Stimulated activated CD4-positive, alpha-beta T cell treated with anti-CD3 and anti-CD28 coated beads, Interleukin-1b, Interleukin-23, amount 100 ng/mL, for 48 hours (primary cell): ENCODE results near the gene INTS15.
A peak's percentile ranks its signal among the peaks of the same experiment; 100 is the strongest.
"Not testable (repeated sequence)": the region's sequence is repeated elsewhere in the genome, so short reads cannot be mapped to it uniquely, and the experiment has no call there.

ENCODE experiments used
- DNase-seq: peaks from one replicate; pipeline ENCODE4 v3.0.0-alpha.2; 2020

Gene INTS15

DNA sequence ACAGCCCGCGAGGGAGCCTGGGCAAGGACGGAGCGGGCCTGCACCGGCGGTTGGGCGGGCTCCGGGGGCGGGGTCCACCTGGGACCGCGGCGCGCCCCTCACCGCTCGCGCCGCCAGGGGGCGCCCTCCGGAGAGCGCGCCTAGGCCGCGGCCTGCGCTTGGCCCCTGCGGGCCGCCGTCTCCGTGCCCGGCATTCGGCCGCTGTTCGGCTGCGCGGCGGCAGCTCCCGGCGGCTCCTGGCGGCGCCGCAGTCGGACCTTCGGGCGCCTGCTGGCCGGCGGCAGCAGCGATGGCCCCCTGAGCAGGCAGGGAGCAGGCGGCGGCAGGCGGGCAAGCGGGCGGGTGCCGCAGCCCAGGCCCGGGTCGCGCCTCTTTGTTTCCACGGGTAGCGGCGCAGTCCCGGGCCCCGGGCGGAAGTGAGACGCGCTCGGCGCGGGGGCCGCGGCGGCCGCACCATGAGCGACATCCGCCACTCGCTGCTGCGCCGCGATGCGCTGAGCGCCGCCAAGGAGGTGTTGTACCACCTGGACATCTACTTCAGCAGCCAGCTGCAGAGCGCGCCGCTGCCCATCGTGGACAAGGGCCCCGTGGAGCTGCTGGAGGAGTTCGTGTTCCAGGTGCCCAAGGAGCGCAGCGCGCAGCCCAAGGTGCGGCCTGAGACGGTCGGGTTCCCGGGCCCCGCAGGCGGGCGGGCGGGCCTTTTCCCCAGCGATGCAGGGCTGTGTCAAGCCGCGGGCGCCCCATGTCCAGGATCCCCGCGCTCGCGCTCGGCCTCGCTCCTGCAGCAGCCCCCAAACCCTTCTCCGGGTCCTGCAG, at the start of gene INTS15:
Gene INTS15 (plus strand): TSS at position 193 of the 816 bp plus-strand sequence. CDS start 263 bp downstream, at position 456.
- DNase-seq = peak; percentile 72

DNA sequence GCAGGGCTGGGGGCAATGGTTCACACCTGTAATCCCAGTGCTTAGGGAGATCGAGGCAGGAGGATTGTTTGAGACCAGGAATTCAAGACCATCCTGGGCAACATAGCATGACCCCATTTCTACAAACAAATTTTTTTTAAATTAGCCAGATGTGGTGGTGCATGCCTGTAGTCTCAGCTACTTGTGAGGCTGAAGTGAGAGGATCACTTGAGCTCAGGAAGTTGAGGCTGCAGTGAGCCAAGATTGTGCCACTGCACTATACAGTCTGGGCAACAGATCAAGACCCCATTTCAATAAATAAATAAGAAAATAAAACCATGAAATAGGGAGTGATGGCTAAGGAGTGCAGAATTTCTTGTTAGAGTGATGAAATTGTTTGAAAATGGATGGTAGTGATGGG, 47.5 kb upstream of the INTS15 start:
- no peak for DNase-seq

GRCh38 chr7:6545398-6546126, 44.3 kb upstream of the INTS15 start:
- DNase-seq = no peak

DNA sequence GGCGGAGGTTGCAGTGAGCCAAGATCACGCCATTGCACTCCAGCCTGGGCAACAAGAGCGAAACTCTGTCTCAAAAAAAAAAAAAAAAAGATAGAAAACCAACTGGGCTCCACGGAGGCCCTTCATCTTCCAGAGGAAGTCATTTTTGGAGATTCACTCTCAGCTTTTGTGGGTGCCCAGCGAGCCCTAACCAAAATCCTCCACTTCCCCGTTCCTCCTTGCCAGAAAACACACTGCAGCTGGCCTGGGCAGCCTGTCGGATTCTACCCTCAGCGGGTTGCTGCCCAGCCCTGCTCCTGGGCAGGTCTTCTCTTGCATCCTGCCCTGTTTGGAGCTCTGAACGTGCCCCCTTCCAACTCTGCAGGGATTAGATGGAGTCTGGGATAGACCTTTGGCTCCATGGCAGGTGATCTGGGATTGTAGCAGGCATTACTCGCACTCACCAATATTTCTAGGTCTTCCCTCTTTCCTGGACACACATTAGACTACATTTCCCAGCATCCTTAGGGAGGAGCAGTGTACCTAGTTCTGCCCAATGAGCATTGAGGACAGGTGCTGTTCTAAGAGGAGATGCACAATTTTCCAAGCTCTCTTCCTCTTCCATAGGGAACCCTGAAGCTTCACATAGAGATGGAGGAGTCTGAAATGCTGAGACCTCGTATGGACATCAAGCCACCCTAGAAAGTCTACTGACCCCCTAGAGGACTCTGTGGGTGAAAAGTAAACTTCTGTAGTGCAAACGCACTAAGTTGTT, 43.1 kb upstream of the INTS15 start:
- no peak for DNase-seq

- no peak for DNase-seq
These were observed 42.4 kb upstream of the INTS15 start for GRCh38 chr7:6547400-6547799.

DNA sequence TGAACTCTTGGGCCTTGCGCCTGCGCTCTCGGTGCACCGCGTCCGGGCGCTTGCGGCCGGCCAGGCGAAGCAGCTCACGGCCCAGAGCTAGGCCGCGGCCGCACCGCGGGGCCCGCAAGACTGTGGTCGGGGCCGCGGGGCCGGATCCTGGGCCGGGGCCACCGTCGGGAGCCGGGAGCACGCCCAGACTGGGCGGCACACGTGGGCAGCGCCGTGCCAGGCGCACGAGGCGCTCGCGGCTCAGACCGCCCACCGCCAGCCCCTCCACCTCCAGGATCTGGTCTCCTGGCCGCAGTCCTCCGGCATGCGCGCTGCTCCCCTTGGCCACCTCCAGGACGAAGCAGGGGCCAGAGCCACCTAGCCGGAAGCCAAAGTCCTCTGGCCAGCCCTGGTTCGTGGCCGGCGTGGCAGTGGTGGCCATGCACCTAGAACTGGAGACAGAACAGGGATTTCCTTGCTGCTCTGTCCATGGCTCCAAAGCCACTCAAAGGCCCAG, 38.8 kb upstream of the INTS15 start, which contains the start of gene GRID2IP:
Gene GRID2IP (minus strand): TSS at position 446 of the 496 bp plus-strand sequence. CDS start 25 bp downstream, at position 421.
- DNase-seq = no peak

DNA sequence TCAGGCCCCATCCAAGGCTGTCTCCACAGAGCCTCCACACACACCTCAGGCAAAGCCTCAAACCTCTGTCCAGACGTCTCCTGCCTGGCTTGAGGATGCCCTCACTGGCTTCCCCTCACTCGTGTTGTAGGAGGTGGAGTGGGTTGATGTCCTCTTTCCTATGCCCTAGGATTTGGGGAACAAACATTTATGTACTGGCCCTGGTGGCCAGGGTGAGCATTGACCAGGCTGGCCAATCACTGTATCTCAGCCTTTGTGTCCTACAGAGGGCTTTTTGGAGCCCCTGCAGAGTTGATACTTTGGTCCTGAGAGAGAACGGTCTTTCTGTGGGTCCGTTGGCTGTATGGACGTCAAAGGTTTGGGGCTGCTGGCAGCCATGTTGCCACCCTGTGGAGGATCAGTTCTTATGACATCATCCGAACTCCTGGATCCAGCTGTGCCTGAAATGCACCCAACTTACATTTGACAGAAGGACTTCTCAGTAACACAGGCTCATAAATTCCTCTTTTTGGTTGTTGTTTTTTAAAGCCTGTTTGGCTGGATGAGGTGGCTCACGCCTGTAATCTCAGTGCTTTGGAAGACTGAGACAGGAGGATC, 36.3 kb upstream of the INTS15 start:
- no peak for DNase-seq

- DNase-seq = no peak
These were observed 35.0 kb upstream of the INTS15 start for GRCh38 chr7:6554848-6555247.

GRCh38 chr7:6556196-6556595, 33.6 kb upstream of the INTS15 start:
- DNase-seq = no peak

DNA sequence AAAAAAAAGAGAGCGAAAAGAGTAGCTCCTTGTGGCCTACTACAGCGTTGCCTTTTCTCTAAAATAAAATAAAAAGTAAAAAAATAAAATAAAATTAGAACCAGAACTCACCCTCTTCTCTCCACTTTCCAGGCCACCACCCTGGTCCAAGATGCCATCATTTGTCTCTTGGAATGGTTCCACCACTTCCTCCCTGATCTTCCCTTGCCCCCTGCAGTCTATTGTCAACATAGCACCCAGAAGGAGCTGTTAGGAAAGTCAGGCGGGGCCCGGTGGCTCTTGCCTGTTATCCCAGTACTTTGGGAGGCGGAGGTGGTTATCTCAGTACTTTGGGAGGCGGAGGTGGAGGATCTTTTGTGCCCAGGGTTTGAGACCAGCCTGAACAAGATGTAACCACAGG, 31.0 kb upstream of the INTS15 start:
- DNase-seq = no peak

DNA sequence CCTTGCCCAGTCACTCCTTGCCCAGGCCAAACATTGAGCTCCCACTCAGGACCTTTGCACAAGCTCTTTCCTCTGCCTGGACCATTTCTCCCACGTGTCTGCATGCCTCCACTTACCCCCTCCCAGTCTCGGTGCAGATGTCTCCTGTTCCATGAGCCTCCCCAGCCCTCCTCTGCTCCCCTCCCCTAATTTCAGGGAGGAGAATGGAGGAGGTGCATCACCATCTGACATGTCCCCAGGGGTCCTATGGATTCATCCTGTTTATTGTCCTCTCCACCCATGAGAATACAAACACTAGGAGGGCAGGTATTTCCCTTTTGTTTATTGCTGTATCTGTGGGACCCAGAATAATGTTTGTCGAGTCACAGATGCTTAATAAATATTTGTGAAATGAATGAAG, 29.9 kb upstream of the INTS15 start:
- no peak for DNase-seq

DNA sequence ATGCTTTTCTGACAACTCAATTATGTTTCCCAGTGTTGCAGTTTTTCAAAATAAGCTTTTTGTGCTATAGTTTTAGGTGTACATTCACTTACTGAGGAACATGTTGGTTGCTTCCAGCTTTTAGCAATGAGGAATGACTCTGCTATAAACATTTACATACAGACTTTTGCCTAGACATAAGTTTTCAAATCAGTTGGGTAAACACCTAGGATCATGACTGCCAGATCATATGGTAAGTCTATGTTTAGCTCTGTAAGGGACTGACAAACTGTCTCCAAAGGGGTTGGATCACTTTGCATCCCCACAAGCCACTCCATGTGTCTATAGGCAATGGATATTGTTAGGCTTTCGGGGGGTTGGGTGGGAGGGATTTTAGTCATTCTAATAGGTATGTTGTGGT, 27.7 kb upstream of the INTS15 start:
- no peak for DNase-seq

DNA sequence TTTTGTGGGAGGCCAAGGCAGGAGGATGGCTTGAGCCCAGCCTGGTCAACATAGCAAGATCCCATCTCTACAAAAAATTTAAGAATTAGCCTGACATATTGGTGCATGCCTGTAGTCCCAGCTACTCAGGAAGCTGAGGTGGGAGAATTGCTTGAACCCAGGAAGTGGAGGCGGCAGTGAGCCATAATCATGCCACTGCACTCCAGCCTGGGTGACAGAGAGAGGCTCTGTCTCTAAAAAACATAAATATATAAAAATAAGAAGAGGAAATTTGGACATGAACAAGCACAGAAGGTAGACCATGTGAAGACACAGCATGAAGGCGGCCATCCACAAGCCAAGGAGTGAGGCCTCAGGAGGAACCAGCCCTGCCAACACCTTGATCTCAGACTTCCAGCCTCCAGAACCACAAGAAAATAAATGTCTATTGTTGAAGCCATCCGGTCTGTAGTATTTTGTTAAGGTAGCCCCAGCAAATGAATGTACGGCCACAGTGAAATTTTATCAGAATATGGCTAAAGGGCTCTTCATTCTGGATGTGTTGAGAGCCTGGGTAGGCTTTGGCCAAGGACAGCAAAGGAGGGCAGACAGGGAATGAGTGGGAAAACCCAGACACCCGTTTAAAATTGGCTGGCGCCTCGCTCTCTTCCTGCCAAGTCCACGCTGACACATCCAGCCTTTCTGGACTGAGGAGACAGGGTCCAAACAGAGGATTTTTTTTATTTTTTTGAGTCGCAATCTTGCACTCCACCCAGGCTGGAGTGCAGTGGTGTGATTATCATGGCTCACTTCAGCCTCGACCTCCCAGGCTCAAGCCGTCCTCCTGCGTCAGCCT, 25.7 kb upstream of the INTS15 start:
- no peak for DNase-seq

GRCh38 chr7:6565655-6566054, 24.2 kb upstream of the INTS15 start:
- no peak for DNase-seq

DNA sequence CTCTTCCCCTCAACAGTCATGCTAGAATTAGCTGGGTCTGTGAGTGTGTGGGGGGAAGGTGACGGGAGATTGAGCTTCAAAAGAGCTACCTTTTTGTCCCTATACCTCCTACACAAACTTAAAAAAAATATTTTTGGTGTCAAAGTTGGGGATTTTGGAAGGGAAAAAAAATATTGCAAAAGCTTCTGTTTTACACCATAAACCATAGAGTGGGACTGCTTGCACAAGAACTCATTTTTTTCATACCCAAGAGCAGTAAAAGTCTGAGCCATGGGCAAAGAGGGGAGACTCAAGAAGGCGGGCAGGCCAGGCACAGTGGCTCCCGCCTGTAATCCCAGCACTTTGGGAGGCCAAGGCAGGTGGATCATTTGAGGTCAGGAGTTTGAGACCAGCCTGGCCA, 21.9 kb upstream of the INTS15 start:
- no peak for DNase-seq

GRCh38 chr7:6571160-6571779, 18.6 kb upstream of the INTS15 start:
- peak; percentile 20 for DNase-seq

GRCh38 chr7:6575281-6576023, 14.4 kb upstream of the INTS15 start:
- DNase-seq = no peak

DNA sequence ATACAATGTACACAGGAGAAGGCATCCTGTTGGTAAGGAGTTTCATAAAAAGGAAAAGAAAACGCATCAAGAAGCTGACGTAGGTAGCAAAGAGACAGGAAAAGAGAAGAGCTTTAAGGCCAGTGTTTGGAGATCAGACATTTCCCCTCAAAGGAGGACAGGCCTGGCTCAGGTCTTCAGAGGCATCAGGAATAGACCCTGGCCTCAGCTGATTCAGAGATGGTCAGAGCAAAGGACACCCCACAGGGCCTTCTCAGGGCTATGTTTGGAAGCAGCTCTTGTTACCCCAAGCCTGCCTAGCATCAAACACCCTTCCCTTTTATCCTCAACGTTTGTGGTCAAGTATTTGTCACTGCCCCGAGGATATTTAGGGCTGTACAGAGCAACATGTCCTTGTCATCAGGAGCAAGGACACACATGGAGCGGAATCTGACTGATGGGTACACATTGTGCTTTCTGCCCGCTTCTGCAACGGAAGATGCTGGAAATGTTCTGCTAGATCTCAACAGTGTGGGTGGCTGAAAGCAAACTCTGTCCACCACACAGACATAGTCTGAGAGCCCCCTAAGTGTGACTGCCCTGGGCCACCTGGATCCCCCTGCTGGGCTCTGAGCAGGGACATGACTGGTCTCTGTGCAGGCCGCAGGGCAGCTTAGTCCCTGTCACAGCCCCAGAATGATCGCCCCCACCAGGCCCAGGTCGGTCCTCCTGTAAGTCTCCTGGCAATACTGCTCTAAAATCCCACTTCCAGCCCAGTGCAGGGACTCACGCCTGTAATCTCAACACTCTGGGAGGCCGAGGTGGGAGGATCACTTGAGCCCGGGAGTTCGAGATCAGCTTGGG, 13.6 kb upstream of the INTS15 start:
- DNase-seq = no peak

DNA sequence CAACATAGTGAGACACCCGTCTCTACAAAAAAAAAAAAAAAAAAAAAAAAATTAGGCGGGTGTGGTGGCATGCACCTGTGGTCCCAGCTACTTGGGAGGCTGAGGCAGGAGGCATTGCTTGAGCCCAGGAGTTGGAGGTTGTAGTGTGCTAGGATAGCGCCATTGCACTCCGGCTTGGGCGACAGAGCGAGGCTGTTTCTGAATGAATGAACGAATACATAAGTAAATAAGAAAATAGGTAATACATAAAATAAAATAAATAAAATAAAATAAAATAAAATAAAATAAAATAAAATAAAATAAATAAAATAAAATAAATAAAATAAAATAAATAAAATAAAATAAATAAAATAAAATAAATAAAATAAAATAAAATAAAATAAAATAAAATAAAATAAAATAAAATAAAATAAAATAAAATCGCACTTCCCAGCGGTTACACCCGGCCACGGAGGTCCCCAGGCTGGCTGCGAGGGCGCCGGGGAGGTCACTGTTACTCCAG, 12.9 kb upstream of the INTS15 start:
- DNase-seq = not testable (repeated sequence)
